Kidney tubule cell (primary cell): Measurements from ENCODE around the gene ERBIN.
"Not testable (repeated sequence)": the region's sequence is repeated elsewhere in the genome, so short reads cannot be mapped to it uniquely, and the experiment has no call there.

Experiments
- DNase-seq: peaks from one replicate; pipeline ENCODE4 v3.0.0-alpha.2; 2018; ENCODE audit warnings: low spot score

The ERBIN gene

DNA sequence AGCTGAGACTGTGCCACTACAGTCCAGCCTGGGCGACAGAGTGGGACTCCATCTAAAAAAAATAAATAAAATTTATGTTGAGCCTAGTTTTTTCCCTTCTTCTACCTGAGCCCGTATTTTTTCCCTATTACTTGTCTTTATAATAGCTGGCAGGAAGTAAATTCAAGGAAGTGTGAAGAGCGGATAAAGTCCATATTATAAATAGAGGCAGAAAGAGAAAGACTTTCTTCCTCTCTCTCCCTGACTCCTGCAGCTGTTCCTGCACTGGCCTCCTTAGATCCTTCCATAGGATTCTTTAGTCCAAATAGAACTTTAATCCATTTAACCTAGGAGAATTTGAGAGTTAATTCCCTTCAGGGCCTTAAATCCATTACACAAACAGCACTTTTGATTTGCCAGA, 10.3 kb upstream of the ERBIN start:
- no peak for DNase-seq

DNA sequence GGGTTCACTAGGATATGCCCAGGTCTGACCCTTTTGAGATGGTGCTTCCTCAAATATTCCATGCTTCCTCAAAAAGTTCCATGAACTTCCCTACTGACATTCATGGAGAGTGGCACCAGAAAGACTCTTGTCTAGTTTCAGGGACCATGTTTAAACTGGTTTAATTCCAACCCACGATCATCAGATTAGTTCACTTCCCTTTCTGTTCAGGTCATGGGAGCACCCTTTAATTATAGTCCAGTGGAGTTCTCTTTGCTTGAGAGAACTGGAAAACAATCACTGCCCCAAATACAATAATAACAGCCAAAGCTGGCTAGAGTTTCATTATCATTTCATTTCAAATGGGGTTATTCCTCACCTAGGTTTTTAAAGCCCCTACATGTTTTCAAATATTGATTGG, 9.7 kb upstream of the ERBIN start:
- DNase-seq, result no peak

GRCh38 chr5:65919773-65920172, 6.6 kb upstream of the ERBIN start:
- no peak for DNase-seq

GRCh38 chr5:65923339-65923738, 3.0 kb upstream of the ERBIN start:
- peak; percentile 52 for DNase-seq

DNA sequence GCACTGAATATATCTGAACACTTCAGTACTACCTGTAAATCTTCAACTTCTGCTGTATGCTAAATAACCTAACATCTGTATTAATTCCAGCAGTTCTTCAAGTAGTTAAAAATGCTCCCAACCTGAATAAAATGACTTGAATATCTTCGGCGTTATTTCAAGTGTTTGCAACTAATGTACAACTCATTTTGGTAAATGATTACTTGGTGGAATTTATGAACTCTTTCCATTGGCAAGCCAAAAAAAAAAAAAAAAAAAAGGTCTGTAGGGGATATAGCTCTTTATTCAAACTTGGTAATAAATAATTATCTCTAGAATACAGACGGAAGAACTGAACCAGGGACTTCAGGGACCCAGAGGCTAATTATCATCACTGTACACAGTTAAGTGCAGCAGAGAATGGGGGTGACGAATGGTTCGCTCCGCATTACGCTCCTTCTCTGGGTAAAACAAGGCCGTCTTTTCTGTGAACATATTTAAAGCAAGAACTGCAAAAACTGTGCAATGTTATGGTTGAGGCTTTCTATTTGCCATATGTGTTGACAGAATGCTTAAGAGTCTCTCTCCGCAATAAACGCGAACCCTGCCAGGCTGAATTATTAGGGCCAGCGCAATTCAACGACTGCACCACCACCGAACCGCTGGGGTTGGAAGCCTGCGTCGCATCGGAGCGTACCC, 1.9 kb upstream of the ERBIN start:
- DNase-seq, result peak; percentile 77

DNA sequence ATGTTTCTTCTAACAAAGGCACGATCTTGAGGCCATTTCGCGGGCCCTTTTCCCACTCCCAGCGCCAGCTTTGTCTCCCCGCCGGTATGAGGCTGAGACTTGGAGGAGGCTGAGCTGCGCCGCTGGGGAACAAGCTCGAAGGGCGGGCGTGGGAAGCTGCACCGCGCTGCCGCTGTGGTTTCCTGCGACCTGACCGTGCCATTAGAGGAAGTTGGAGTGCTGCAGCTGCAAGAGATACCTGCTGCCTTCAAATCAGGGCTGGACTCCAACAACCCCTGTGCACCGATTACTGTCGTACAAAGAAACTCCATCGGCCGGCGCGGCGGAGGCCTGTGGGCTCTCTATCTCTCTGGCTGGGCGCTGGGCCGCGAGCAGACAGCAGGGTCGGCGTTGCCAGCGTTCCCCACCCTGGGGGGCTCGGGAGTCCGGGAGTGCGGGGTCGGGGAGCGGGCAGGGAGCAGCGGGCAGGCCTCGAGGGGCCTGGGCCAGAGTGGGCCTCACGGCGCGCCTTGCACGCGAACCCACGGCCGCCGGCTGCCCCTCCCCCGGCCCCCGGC, 1.3 kb upstream of the ERBIN start:
- DNase-seq, result peak; percentile 76

- peak; percentile 93 for DNase-seq
Observed at GRCh38 chr5:65925601-65926275, 637 bp upstream of the ERBIN start.

- DNase-seq, result peak; percentile 20
Observed at GRCh38 chr5:65926893-65927292, 518 bp downstream of the ERBIN start.

DNA sequence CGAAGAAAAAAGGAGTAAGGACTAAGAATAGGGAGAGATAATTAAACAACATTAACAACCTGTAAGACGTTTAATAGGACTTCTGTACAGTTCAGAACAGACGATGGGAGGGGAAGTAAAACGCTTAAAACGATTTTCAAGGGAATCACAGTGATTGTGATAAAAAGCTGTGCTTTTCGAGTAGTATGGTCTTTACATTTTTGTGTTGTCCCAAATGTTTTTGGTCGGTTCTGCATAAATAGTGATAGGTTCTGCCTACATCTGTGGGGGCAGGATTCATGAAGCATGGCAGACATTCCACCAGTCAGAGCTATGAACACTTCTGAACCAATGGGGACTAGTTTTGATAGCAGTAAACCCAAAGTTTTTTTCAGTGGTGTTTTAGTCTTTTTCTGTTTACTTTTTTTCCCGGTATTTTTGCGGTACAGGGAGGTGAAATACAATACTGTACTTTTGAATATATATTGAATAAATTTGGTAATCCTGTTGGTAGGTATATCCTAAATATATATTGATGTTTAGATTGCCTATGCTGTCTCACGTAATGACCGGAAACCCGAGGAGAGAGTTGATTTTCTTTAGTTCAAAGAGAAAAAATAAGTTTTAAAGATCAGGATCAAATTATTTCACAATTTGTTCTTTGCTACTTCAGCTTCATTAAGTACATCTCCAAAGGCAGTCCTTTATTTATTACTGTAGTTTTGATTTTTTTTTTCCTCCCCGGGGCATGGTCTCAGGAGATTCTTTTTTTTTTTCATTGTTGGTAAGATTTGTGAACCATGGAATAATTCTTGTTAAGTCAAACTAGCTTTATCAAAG, 1.3 kb downstream of the ERBIN start:
- peak; percentile 62 for DNase-seq

DNA sequence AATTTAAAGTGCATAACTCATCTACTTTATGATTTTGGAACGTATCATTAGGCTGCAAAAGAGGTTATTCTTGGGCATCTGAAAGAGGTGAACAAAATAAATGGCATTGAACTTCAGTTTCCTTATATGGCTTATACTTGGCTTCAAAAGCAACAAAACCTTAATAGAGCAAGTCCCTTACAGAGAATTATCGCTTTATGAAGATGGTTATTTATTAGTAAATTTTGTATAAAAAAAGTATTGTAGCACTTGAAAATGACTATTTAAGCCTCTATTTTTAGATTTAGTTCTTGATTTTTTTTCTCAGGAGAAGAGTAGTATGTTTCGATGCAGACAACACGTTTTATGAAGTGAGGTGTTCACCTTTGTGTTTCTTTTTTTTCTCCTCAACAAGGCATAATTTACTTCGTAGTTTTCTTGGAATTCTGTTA, 2.0 kb downstream of the ERBIN start:
- DNase-seq, result no peak

DNA sequence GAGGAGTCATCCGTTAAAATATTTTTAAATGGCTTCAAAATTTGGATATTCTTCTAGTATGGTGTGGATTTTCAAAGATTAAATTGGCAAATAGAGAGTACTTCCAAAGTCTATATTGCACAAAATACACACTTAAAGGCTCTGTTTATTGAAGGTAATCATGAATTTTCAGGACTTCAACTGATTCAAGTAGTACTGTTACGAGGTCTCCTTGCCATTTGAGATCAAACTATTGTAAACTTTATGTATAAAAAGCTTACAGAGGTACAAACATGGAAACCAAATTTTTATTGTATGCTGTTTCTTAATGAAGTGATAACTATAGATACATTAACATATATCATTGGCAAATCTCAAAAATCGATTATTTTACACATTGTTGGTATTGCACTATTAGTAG, 2.5 kb downstream of the ERBIN start:
- DNase-seq, result no peak

DNA sequence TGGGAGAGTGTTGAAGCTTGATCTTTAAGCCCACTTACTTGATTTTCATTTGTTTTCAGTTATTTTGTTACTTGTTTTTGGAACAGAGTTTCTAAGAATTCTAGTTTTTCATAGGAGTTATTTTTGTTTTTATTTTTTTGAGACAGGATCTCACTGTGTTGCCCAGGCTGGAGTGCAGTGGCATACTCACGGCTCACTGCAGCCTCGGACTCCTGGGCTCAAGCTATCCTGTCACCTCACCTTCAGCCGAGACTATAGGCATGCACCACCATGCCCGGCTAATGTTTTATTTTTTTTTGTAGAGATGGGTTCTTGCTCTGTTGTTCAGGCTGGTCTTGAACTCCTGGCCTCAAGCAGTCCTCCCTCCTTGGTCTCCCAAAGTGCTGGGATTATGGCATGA, 6.3 kb downstream of the ERBIN start:
- no peak for DNase-seq

DNA sequence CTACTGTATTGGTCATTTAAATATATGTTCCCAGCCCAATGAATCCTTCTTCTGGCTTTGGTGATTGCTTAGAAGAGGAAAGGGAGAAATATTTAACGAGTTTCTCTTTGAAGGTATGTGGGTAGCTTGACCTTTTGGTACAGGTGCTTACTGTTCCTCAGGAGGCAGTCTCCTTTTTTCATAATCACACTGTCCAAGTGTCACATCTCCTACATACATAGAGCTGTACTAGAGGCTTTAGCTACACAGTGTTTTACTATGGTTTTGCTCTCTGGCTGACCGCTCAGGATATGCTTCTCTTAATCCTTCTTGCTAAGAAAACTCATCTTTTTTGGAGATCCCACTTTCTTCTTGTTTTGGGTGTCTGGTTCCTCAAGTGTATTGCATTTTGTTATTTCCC, 6.9 kb downstream of the ERBIN start:
- no peak for DNase-seq

DNA sequence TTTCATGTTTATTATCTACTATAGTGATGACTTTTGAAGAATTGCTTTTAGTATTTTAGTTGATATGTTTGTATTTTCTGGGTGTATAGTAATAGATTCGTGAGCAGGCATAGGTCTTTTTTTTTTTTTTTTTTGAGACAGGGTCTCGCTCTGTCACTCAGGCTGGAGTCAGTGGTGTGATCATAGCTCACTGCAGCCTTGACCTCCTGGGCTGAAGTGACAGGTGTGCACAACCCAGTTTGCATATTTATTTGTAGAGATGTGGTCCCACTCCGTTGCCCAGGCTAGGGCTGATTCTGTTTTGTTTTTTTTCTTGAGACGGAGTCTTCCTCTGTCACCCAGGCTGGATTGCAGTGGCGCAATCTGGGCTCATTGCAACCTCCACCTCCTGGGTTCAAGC, 11.9 kb downstream of the ERBIN start:
- no peak for DNase-seq

DNA sequence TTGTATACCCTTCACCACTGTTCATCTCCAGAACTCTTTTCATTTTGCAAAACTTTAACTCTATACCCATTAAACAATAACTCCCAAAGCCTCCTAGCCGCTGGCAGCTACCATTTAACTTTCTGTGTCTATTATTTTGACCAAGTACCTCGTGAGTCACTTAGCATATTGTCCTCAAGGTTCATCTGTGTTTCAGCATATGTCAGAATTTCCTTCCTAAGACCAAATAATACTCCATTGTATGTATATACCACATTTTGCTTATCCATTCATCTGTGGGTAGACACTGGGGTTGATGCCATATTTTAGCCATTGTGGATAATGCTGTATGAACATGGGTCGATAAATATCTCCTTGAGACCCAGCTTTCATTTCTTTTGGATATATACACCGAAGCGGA, 17.4 kb downstream of the ERBIN start:
- DNase-seq, result no peak

DNA sequence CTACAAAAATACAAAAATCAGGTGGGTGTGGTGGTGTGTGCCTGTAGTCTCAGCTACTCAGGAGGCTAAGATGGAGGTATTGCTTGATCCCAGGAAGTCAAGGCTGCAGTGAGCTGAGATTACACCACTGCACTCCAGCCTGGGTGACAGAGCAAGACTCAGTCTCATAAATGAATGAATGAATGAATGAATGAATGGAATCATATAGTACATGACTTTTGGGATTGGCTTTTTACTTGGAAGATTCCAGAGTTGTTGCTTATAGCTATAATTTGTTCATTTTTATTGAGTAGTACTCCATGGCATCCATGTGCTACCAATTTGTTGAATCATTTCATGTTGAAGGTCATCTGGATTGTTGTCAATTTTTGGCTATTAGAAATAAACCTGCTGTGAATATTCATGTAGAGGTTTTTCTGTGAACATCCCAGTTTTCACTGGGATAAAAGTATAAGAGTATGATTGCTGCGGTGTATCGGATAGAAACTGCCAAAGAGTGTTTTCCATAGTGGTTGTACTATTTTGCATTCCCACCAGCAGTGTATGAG, 19.9 kb downstream of the ERBIN start:
- DNase-seq, result no peak

GRCh38 chr5:65948115-65948747, 21.9 kb downstream of the ERBIN start:
- DNase-seq, result no peak

DNA sequence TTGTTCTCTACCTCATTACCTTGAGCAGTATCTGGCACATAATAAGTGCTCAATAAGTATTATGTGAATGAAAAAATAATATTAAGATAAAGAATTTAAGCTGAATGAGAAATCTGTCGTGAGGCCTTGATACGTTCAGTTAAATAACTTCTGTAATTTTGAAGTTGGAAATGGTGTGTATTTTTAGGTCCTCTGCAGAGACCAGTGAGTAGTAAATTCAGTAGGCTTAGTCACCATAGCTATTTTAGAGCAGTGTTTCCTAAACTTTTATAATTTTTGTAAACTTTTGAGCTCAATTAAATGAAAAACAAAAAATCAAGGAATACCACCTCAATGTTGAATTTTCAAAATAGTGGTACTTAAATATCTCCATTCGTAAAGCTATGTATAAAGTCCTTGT, 25.0 kb downstream of the ERBIN start:
- DNase-seq, result no peak

DNA sequence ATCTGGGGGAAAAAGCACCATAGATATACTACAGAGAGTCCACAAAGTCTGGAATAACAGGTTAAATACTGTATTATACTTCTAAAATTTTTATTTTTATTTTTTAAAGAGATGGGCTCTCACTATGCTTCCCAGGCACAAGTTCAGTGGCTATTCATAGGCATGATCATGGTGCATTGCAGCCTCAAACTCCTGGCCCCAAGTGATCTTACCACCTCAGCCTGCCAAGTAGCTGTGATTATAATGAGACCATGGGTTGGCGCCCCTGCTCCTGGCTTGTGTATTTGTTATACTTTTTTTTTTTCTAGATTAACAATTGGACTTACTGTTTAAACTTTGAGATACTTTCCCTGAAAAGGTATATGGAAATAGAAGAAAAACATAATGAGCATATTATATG, 25.9 kb downstream of the ERBIN start:
- no peak for DNase-seq

DNA sequence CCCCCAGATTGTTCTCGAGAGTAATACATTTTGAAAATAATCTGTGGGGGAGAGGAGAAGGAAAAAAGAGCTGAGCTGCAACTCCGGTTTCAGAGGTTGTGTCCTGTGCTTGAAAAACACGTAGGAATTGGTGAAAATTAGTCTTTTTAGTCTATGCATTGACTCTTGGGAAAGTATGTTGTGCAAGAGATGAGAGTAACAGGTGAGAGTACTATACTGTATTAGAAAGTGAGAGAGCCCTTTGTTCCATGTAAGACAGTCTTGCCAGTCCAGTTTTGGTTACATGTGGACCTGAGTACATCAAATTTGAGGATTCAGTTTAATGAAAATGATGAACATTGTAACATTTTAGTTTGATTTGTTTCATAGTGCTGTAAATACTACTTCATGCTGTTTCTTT, 27.8 kb downstream of the ERBIN start:
- DNase-seq, result no peak

- DNase-seq, result no peak
Observed at GRCh38 chr5:65955746-65956145, 29.4 kb downstream of the ERBIN start.

DNA sequence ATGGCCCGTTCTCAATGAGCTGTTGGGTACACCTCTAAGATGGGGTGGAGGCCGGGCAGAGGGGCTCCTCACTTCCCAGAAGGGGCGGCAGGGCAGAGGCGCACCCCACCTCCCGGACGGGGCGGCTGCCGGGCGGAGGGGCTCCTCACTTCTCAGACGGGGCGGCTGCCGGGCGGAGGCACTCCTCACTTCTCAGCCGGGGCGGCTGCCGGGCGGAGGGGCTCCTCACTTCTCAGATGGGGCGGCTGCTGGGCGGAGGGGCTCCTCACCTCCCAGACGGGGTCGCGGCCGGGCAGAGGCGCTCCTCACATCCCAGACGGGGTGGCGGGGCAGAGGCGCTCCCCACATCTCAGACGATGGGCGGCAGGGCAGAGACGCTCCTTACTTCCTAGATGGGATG, 31.3 kb downstream of the ERBIN start:
- DNase-seq, result not testable (repeated sequence)
